ENCODE results near the gene PNMA8C. TPM values are rescaled to one million over a fixed set of nuclear protein-coding genes. Genes with fewer than 3 reads are reported as not detected.

Gene PNMA8C
- polyA plus RNA-seq, 4 donors = 0.09 to 0.49 TPM; not detected in 2

- peaks cover 15 to 97% (median 20%) of the 10 kb centered on the region in 3 donors for H3K36me3 ChIP-seq (ENCODE audit: control insufficient read depth in 3 of 3, insufficient read depth in 2 of 3, low read depth in 1 of 3, low read length in 3 of 3)
- 96 to 97% (median 97%) methylated on average over 10 of the region's 10 CpGs for WGBS, 3 donors
Measured at GRCh38 chr19:46387713-46388130, 41.0 kb downstream of the PNMA8C start.

GRCh38 chr19:46386996-46387712, 41.6 kb downstream of the PNMA8C start:
- no peaks in the 10 kb centered on the region for H3K27me3 ChIP-seq (ENCODE audit: control insufficient read depth in 3 of 3, insufficient read depth in 3 of 3, low read length in 3 of 3)
- H3K36me3 ChIP-seq (ENCODE audit: control insufficient read depth in 3 of 3, insufficient read depth in 2 of 3, low read depth in 1 of 3, low read length in 3 of 3) = peaks cover 17 to 93% (median 20%) of the 10 kb centered on the region in 3 donors
- FAIRE-seq (no peak), DNase-seq (no peak)
- no peak overlapping the region for H3K27ac ChIP-seq (ENCODE audit: low read depth in 1 of 3, low read length in 2 of 3)
- H3K4me1 ChIP-seq (ENCODE audit: control insufficient read depth in 3 of 3, insufficient read depth in 2 of 3, low read depth in 1 of 3, low read length in 2 of 3) = no peaks in the 10 kb centered on the region
- H3K4me3 ChIP-seq (ENCODE audit: low read depth in 1 of 3, low read length in 3 of 3) = no peak overlapping the region
- peaks cover 0 to 6% of the 10 kb centered on the region in 2 donors for H3K9me3 ChIP-seq (ENCODE audit: control insufficient read depth in 2 of 2, insufficient read depth in 1 of 2, low read depth in 1 of 2, low read length in 1 of 2)
- 94 to 96% (median 95%) methylated on average over 30 of the region's 30 CpGs for WGBS, 3 donors

More at GRCh38 chr19:46387713-46388130, 41.0 kb downstream of the PNMA8C start:
- H3K4me1 ChIP-seq (ENCODE audit: control insufficient read depth in 3 of 3, insufficient read depth in 2 of 3, low read depth in 1 of 3, low read length in 2 of 3) = no peaks in the 10 kb centered on the region
- DNase-seq (no peak), FAIRE-seq (no peak)
- no peaks in the 10 kb centered on the region for H3K27me3 ChIP-seq (ENCODE audit: control insufficient read depth in 3 of 3, insufficient read depth in 3 of 3, low read length in 3 of 3)
- H3K27ac ChIP-seq (ENCODE audit: low read depth in 1 of 3, low read length in 2 of 3) = no peak overlapping the region
- H3K9me3 ChIP-seq (ENCODE audit: control insufficient read depth in 2 of 2, insufficient read depth in 1 of 2, low read depth in 1 of 2, low read length in 1 of 2) = peaks cover 0 to 6% of the 10 kb centered on the region in 2 donors
- no peak overlapping the region for H3K4me3 ChIP-seq (ENCODE audit: low read depth in 1 of 3, low read length in 3 of 3)

- no peak overlapping the region for H3K27ac ChIP-seq (ENCODE audit: low read depth in 1 of 3, low read length in 2 of 3)
- H3K9me3 ChIP-seq (ENCODE audit: control insufficient read depth in 2 of 2, insufficient read depth in 1 of 2, low read depth in 1 of 2, low read length in 1 of 2) = peaks cover 0 to 6% of the 10 kb centered on the region in 2 donors
- WGBS, 3 donors = 95 to 97% (median 97%) methylated on average over 8 to 10 of the region's 10 CpGs
- DNase-seq = no peak
- no peak for FAIRE-seq
- no peaks in the 10 kb centered on the region for H3K4me1 ChIP-seq (ENCODE audit: control insufficient read depth in 3 of 3, insufficient read depth in 2 of 3, low read depth in 1 of 3, low read length in 2 of 3)
- H3K36me3 ChIP-seq (ENCODE audit: control insufficient read depth in 3 of 3, insufficient read depth in 2 of 3, low read depth in 1 of 3, low read length in 3 of 3) = peaks cover 18 to 93% (median 21%) of the 10 kb centered on the region in 3 donors
- H3K4me3 ChIP-seq (ENCODE audit: low read depth in 1 of 3, low read length in 3 of 3) = no peak overlapping the region
- H3K27me3 ChIP-seq (ENCODE audit: control insufficient read depth in 3 of 3, insufficient read depth in 3 of 3, low read length in 3 of 3) = no peaks in the 10 kb centered on the region
Measured at GRCh38 chr19:46386151-46386550, 42.6 kb downstream of the PNMA8C start.

- Histone ChIP-seq H3K4me1 (ENCODE audit: control insufficient read depth in 3 of 3, insufficient read depth in 2 of 3, low read depth in 1 of 3, low read length in 2 of 3) (no peaks in the 10 kb centered on the region), H3K4me3 (ENCODE audit: low read depth in 1 of 3, low read length in 3 of 3) (no peak overlapping the region), H3K27ac (ENCODE audit: low read depth in 1 of 3, low read length in 2 of 3) (no peak overlapping the region), H3K9me3 (ENCODE audit: control insufficient read depth in 2 of 2, insufficient read depth in 1 of 2, low read depth in 1 of 2, low read length in 1 of 2) (peaks cover 0 to 6% of the 10 kb centered on the region in 2 donors), H3K27me3 (ENCODE audit: control insufficient read depth in 3 of 3, insufficient read depth in 3 of 3, low read length in 3 of 3) (no peaks in the 10 kb centered on the region), H3K36me3 (ENCODE audit: control insufficient read depth in 3 of 3, insufficient read depth in 2 of 3, low read depth in 1 of 3, low read length in 3 of 3) (peaks cover 13 to 87% (median 21%) of the 10 kb centered on the region in 3 donors)
- no peak for FAIRE-seq
- no peak for DNase-seq
- WGBS, 3 donors = 88 to 94% (median 92%) methylated on average over 10 to 11 of the region's 11 CpGs
Measured at GRCh38 chr19:46385636-46386035, 43.1 kb downstream of the PNMA8C start.

- Histone ChIP-seq H3K27ac (ENCODE audit: low read depth in 1 of 3, low read length in 2 of 3) (no peak overlapping the region), H3K36me3 (ENCODE audit: control insufficient read depth in 3 of 3, insufficient read depth in 2 of 3, low read depth in 1 of 3, low read length in 3 of 3) (peaks cover 12 to 79% (median 19%) of the 10 kb centered on the region in 3 donors), H3K27me3 (ENCODE audit: control insufficient read depth in 3 of 3, insufficient read depth in 3 of 3, low read length in 3 of 3) (no peaks in the 10 kb centered on the region), H3K4me3 (ENCODE audit: low read depth in 1 of 3, low read length in 3 of 3) (no peak overlapping the region), H3K4me1 (ENCODE audit: control insufficient read depth in 3 of 3, insufficient read depth in 2 of 3, low read depth in 1 of 3, low read length in 2 of 3) (no peaks in the 10 kb centered on the region), H3K9me3 (ENCODE audit: control insufficient read depth in 2 of 2, insufficient read depth in 1 of 2, low read depth in 1 of 2, low read length in 1 of 2) (peaks cover 0 to 4% of the 10 kb centered on the region in 2 donors)
- 96 to 99% (median 97%) methylated on average over 11 of the region's 11 CpGs for WGBS, 3 donors
- no peak for FAIRE-seq
- no peak for DNase-seq
Measured at GRCh38 chr19:46384396-46384795, 44.3 kb downstream of the PNMA8C start.

- H3K4me3 ChIP-seq (ENCODE audit: low read depth in 1 of 3, low read length in 3 of 3) = no peak overlapping the region
- H3K36me3 ChIP-seq (ENCODE audit: control insufficient read depth in 3 of 3, insufficient read depth in 2 of 3, low read depth in 1 of 3, low read length in 3 of 3) = peaks cover 11 to 79% (median 17%) of the 10 kb centered on the region in 3 donors
- H3K9me3 ChIP-seq (ENCODE audit: control insufficient read depth in 2 of 2, insufficient read depth in 1 of 2, low read depth in 1 of 2, low read length in 1 of 2) = no peaks in the 10 kb centered on the region
- H3K27ac ChIP-seq (ENCODE audit: low read depth in 1 of 3, low read length in 2 of 3) = no peak overlapping the region
- DNase-seq (no peak), FAIRE-seq (no peak)
- WGBS, 3 donors = 85 to 89% (median 86%) methylated on average over 7 of the region's 7 CpGs
- no peaks in the 10 kb centered on the region for H3K27me3 ChIP-seq (ENCODE audit: control insufficient read depth in 3 of 3, insufficient read depth in 3 of 3, low read length in 3 of 3)
- no peaks in the 10 kb centered on the region for H3K4me1 ChIP-seq (ENCODE audit: control insufficient read depth in 3 of 3, insufficient read depth in 2 of 3, low read depth in 1 of 3, low read length in 2 of 3)
Measured at GRCh38 chr19:46383846-46384245, 44.9 kb downstream of the PNMA8C start.

GRCh38 chr19:46383171-46383815, 45.4 kb downstream of the PNMA8C start:
- no peak overlapping the region for H3K27ac ChIP-seq (ENCODE audit: low read depth in 1 of 3, low read length in 2 of 3)
- FAIRE-seq (no peak), DNase-seq (no peak)
- H3K4me1 ChIP-seq (ENCODE audit: control insufficient read depth in 3 of 3, insufficient read depth in 2 of 3, low read depth in 1 of 3, low read length in 2 of 3) = no peaks in the 10 kb centered on the region
- H3K36me3 ChIP-seq (ENCODE audit: control insufficient read depth in 3 of 3, insufficient read depth in 2 of 3, low read depth in 1 of 3, low read length in 3 of 3) = peaks cover 9 to 74% (median 11%) of the 10 kb centered on the region in 3 donors
- 90 to 92% (median 90%) methylated on average over 22 of the region's 23 CpGs for WGBS, 3 donors
- no peak overlapping the region for H3K4me3 ChIP-seq (ENCODE audit: low read depth in 1 of 3, low read length in 3 of 3)
- no peaks in the 10 kb centered on the region for H3K27me3 ChIP-seq (ENCODE audit: control insufficient read depth in 3 of 3, insufficient read depth in 3 of 3, low read length in 3 of 3)
- no peaks in the 10 kb centered on the region for H3K9me3 ChIP-seq (ENCODE audit: control insufficient read depth in 2 of 2, insufficient read depth in 1 of 2, low read depth in 1 of 2, low read length in 1 of 2)

GRCh38 chr19:46381756-46382345, 46.9 kb downstream of the PNMA8C start:
- Histone ChIP-seq H3K4me3 (ENCODE audit: low read depth in 1 of 3, low read length in 3 of 3) (no peak overlapping the region), H3K4me1 (ENCODE audit: control insufficient read depth in 3 of 3, insufficient read depth in 2 of 3, low read depth in 1 of 3, low read length in 2 of 3) (no peaks in the 10 kb centered on the region), H3K27ac (ENCODE audit: low read depth in 1 of 3, low read length in 2 of 3) (no peak overlapping the region), H3K27me3 (ENCODE audit: control insufficient read depth in 3 of 3, insufficient read depth in 3 of 3, low read length in 3 of 3) (no peaks in the 10 kb centered on the region), H3K9me3 (ENCODE audit: control insufficient read depth in 2 of 2, insufficient read depth in 1 of 2, low read depth in 1 of 2, low read length in 1 of 2) (no peaks in the 10 kb centered on the region), H3K36me3 (ENCODE audit: control insufficient read depth in 3 of 3, insufficient read depth in 2 of 3, low read depth in 1 of 3, low read length in 3 of 3) (peaks cover 14 to 63% (median 14%) of the 10 kb centered on the region in 3 donors)
- DNase-seq = no peak
- WGBS, 3 donors = 91 to 94% (median 91%) methylated on average over 15 of the region's 15 CpGs
- FAIRE-seq = no peak

All from small intestine (tissue), 7 donors.